H7 (cell line): ENCODE results near the gene LINC00237. TPM values are rescaled to one million over a fixed set of nuclear protein-coding genes. Genes with fewer than 3 reads are reported as not detected.

ENCODE experiments used
- DNase-seq: peaks from one replicate; pipeline ENCODE4 v3.0.0; 2012
- H3K27me3 ChIP-seq: 2 replicates; pipeline ENCODE4 v1.6.0; 2011; ENCODE audit warnings: mild to moderate bottlenecking, low read length; ENCODE audit not compliant: control insufficient read depth, insufficient read depth
- H3K36me3 ChIP-seq: replicated peaks from 2 replicates; pipeline ENCODE4 v1.5.1; 2011; ENCODE audit warnings: low read length; ENCODE audit not compliant: control insufficient read depth, insufficient read depth
- H3K4me3 ChIP-seq: 2 replicates; pipeline ENCODE4 v1.5.1; 2011; ENCODE audit warnings: low read depth, mild to moderate bottlenecking, control low read depth, low read length, moderate library complexity; ENCODE audit not compliant: insufficient read depth
- total RNA-seq: library from RNA; depleted of rRNA; stranded (reverse); fragments of >200 nt; shearing (Covaris generic); gene quantifications from 2 replicates; pipeline ENCODE4 v1.2.3, GENCODE V29; 2014

LINC00237 gene
- total RNA-seq, 1 experiment from 2014 or later, result 3.7 TPM

- Histone ChIP-seq H3K36me3 (no peaks in the 10 kb centered on the region), H3K27me3 (no peaks in the 10 kb centered on the region; the same call in 1 of the 2 replicates), H3K4me3 (no peak overlapping the region)
- no peak for DNase-seq
Measured at GRCh38 chr20:21092806-21093205, 13.4 kb downstream of the LINC00237 start.

DNA sequence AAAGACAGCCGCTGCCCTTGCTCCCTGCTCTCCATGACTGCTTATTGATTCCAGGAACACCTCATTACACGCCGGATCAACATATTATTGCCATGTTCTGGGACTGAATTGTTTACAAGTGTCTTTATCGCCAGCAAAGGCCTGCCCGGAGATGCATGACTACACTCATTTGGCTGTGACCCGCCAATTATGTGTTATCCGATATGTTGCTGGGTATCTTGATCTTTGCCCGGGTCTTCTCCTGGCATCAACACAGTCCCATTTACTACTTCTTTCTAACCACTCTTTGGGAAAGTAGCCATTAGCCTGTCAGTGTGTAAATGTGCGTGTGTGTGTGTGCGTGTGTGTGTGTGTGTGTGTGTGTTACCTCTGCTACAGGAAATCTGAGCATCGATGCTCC is 15.4 kb downstream of the LINC00237 start:
- no peak for DNase-seq
- no peaks in the 10 kb centered on the region for H3K27me3 ChIP-seq
- no peak overlapping the region for H3K4me3 ChIP-seq
- H3K36me3 ChIP-seq, result no peaks in the 10 kb centered on the region

- DNase-seq, result no peak
- no peaks in the 10 kb centered on the region for H3K27me3 ChIP-seq
Measured at GRCh38 chr20:21090111-21090618, 16.0 kb downstream of the LINC00237 start.

DNA sequence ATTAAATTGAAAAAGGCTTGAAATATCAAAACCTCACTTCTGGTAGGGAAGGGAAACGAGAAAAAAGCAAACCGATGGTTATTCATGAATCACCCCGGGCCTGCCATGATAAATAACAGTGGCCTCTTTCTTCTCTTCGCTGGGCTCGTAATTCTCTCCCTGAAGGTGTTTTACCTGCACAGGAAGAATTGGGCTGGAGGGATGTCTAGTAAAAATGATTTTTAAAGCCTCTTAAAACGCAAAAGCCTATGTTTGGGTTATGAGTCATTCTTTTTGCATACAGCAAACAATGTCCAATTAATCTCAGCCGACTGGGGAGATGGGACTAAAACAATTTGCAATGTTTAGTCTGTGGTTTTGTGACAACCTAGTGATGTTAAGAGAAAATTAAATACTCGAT is 16.8 kb downstream of the LINC00237 start:
- H3K27me3 ChIP-seq, result no peaks in the 10 kb centered on the region
- no peak overlapping the region for H3K4me3 ChIP-seq
- no peak for DNase-seq
- H3K36me3 ChIP-seq, result no peaks in the 10 kb centered on the region

More at GRCh38 chr20:21090111-21090618, 16.0 kb downstream of the LINC00237 start:
- Histone ChIP-seq H3K36me3 (no peaks in the 10 kb centered on the region), H3K4me3 (no peak overlapping the region)

- no peaks in the 10 kb centered on the region for H3K27me3 ChIP-seq
- no peaks in the 10 kb centered on the region for H3K36me3 ChIP-seq
- no peak overlapping the region for H3K4me3 ChIP-seq
- DNase-seq, result no peak
Measured at GRCh38 chr20:21087862-21088540, 18.2 kb downstream of the LINC00237 start.

DNA sequence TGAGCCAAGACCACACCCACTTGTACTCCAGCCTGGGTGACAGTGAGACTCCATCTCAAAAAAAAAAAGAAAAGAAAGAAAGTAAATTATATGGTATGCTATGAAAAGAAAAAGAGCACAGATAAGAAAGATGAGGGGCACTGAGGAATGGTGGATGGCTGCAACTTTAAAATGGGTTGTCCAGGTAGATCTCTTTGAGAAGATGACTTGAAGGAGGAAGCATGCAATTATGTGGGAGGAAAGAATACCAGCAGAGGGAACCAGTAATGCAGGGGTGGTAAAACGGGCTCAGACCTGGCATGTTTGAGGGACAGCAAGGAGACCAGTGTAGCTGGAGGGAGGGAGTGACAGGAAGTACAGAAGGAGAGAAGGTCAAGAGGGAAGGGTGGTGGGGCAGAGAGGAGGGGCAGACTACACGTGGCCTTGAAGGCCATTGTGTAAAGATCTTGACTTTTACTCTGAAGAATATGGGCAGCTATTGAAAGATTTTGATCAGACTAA is 22.3 kb downstream of the LINC00237 start:
- DNase-seq, result no peak

GRCh38 chr20:21082584-21082983 is 23.6 kb downstream of the LINC00237 start:
- Histone ChIP-seq H3K36me3 (no peaks in the 10 kb centered on the region), H3K4me3 (no peak overlapping the region), H3K27me3 (no peaks in the 10 kb centered on the region)
- DNase-seq, result no peak

More for the DNA sequence above, 22.3 kb downstream of the LINC00237 start:
- Histone ChIP-seq H3K4me3 (no peak overlapping the region), H3K36me3 (no peaks in the 10 kb centered on the region), H3K27me3 (no peaks in the 10 kb centered on the region)

DNA sequence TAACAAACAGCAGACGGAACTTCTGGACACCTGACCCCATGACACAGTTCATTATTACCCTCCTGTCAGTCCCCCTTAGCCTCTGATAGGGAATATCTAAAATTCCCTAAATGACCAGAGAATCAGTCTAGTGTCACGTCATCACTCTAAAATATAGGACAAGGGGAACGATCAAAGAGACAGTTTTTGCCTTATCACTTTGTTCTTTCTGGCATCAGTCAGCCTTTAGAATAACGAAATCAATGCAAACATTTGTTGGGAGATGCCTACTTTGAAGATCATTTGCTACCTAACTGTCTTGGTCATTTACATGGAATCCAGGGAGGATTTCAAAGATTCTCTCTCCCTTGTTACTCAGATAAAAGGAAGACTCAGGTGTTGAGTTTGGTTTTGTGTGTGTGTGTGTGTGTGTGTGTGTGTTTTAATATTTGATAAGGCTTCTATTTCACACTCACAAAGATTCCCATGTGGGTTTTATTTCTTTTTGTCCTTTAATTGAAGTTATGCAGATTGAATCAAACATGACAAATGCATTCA is 28.3 kb downstream of the LINC00237 start:
- no peaks in the 10 kb centered on the region; the same call in 1 of the 2 replicates for H3K27me3 ChIP-seq
- no peak for DNase-seq
- H3K36me3 ChIP-seq, result no peaks in the 10 kb centered on the region
- no peak overlapping the region for H3K4me3 ChIP-seq

DNA sequence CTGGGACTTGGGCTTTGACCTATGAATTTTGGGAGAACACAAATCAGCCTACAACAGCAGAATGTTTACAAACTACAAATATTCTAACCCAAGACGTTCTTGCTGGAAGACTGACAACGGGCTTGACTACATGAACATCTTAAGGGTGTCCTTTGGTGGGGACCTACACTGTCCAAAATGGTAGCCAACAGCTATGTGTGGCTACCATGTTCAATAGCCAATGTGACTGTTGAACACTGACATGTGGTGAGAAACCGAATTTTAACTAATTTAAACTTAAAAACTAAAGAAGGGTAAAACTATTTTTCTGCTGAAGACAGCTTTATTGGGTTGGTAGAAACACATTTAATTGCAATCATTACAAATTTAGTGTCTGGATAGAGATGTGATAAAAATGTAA is 30.1 kb downstream of the LINC00237 start:
- Histone ChIP-seq H3K27me3 (no peaks in the 10 kb centered on the region; the same call in 1 of the 2 replicates), H3K36me3 (no peaks in the 10 kb centered on the region), H3K4me3 (no peak overlapping the region)
- DNase-seq, result no peak

- Histone ChIP-seq H3K27me3 (no peaks in the 10 kb centered on the region; the same call in 1 of the 2 replicates), H3K4me3 (no peak overlapping the region), H3K36me3 (no peaks in the 10 kb centered on the region)
- DNase-seq, result no peak
Measured at GRCh38 chr20:21075471-21075870, 30.7 kb downstream of the LINC00237 start.

DNA sequence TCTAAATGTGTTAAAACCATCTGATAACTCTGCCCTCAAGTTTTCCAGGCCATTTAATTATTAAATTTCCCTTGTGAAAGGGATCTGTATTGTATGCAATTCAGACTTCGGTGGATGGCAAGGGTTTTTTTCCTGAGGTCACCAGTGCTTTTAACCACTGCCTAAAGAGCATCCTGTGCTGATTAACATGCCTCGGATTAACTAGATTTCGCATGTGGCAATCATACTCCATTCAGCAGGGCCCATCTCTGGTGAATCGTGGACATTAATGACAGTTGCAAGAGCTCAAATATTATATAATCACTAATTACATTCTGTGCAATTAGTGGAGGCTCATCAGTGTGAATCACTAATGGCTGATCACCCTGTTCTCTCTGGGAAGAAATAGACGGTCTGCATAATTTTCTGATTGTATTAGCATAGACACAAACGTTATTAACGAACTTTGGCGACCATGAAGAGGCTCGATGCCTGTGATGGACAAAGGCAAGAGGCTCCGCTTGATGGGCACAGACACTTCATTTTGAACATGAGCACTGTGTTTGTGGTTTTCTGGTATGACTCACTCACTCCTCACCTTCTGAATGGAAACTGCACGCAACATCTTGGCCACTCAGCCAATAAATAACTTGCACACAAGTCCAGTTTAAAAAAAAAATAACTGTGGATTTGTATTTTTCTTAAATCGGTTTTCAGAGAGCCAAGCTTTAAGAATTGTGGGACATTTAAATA is 31.4 kb downstream of the LINC00237 start:
- Histone ChIP-seq H3K36me3 (no peaks in the 10 kb centered on the region), H3K4me3 (no peak overlapping the region), H3K27me3 (no peaks in the 10 kb centered on the region; the same call in 1 of the 2 replicates)
- DNase-seq, result no peak

DNA sequence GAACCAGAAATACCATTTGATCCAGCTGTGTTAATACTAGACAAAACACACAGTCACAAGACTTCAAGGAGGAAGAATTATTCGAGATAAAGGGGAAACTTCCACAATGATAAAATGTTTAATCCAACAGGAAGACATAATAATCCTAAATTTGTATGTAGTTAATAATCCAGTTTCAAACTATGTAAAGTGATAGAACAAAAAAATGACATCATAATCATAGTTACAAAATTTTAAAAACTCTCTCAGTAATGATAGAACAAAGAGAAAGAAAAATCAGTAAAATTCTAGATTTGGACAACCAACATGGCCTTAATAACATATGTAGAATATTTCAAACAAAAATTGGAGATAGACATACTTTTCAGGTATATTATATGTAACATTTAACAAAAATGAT is 38.9 kb downstream of the LINC00237 start:
- DNase-seq, result no peak
- no peaks in the 10 kb centered on the region for H3K27me3 ChIP-seq
- no peak overlapping the region for H3K4me3 ChIP-seq
- H3K36me3 ChIP-seq, result no peaks in the 10 kb centered on the region

DNA sequence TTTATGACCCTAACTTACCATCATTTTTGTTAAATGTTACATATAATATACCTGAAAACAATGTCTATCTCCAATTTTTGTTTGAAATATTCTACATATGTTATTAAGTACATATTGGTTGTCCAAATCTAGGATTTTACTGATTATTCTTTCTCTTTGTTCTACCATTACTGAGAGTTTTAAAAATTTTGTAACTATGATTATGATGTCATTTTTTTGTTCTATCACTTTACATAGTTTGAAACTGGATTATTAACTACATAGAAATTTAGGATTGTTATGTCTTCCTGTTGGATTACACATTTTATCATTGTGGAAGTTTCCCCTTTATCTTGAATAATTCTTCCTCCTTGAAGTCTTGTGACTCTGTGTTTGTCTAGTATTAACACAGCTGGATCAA is 41.2 kb downstream of the LINC00237 start:
- no peak for DNase-seq
- no peak overlapping the region for H3K4me3 ChIP-seq
- H3K36me3 ChIP-seq, result no peaks in the 10 kb centered on the region

DNA sequence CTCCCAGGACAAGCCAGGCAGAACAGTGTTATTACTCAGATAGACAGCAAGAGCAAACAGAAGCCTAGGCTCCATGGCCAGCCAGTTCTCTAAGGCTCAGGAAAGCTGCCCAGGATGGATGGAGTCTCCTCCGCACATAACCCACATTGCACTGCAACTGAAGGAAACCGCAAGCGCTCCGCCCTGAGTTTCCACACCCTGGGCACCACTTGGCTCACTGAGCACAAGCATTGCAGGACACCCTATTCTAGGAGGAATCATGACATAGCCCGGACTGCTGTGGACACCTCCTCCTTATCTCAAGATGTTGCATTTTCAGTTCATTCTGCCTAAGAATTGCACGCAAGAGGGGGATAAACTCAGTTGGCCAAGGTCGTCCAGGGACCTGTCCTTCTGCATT is 42.9 kb downstream of the LINC00237 start:
- Histone ChIP-seq H3K27me3 (no peaks in the 10 kb centered on the region), H3K4me3 (no peak overlapping the region), H3K36me3 (no peaks in the 10 kb centered on the region)
- no peak for DNase-seq

More for the DNA sequence above, 41.2 kb downstream of the LINC00237 start:
- no peaks in the 10 kb centered on the region for H3K27me3 ChIP-seq
